ENCODE data around the gene HSBP1. TPM values are rescaled to one million over a fixed set of nuclear protein-coding genes. Genes with fewer than 3 reads are reported as not detected.

The HSBP1 gene
- total RNA-seq, 1 experiment from 2014 or later: 230 TPM

DNA sequence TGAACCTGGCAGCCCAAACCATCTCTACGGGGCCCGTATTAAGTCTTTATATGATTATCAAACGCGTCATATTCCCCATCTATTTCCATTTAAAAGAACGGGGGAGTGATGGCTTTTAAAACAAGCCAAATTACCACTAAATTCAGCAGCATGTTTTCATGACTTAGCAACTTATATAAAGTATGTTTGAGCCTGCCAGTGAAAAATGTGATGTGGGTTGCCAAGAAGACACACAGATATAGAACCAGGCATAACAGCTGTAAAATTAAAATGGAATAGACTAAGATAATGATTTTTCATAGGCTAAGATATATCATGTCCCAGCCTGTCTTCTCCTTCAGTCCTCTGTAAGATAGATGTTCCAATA, 44.8 kb upstream of the HSBP1 start:
- no CpG with 5 or more reads among the region's 5 CpGs for WGBS (ENCODE audit: extremely low coverage, insufficient read length, low lambda C conversion rate)

More for the DNA sequence above, 44.8 kb upstream of the HSBP1 start:
- H3K79me2 ChIP-seq (ENCODE audit: insufficient read depth, low read length): no peaks in the 10 kb centered on the region
- no peak overlapping the region for H3K9ac ChIP-seq (ENCODE audit: extremely low read depth, insufficient read length, low read length)
- no peak overlapping the region for H3K27ac ChIP-seq (ENCODE audit: insufficient read length, low read depth, low read length)
- no peak overlapping the region for H2AK5ac ChIP-seq (ENCODE audit: insufficient read length, low read length)
- H2BK20ac ChIP-seq (ENCODE audit: low read depth, low read length, poor library complexity, severe bottlenecking): no peak overlapping the region
- H2BK12ac ChIP-seq (ENCODE audit: insufficient read length, low read depth, low read length): no peak overlapping the region
- H3K4ac ChIP-seq (ENCODE audit: low read depth, low read length): no peak overlapping the region
- H3K14ac ChIP-seq (ENCODE audit: insufficient read depth, low read length): no peak overlapping the region
- no peak overlapping the region for H3K56ac ChIP-seq (ENCODE audit: insufficient read length, low read depth, low read length)
- no peaks in the 10 kb centered on the region for H4K20me1 ChIP-seq (ENCODE audit: control insufficient read depth, insufficient read depth, insufficient read length)
- H3K27me3 ChIP-seq (ENCODE audit: insufficient read depth, low read length): no peaks in the 10 kb centered on the region
- DNase-seq: no peak
- Mint-ChIP-seq H3K27ac (peak overlapping the region in 1 of 3 experiments; percentile 29; a peak in 1 of 7 replicates), H3K4me3 (no peak overlapping the region), H3K9me3 (peaks cover 11 to 12% of the 10 kb centered on the region in 2 experiments; a peak in 4 of 5 replicates), H3K27me3 (ENCODE audit: low read depth) (no peaks in the 10 kb centered on the region), H3K4me1 (peaks cover 7 to 10% of the 10 kb centered on the region in 2 experiments), H3K36me3 (ENCODE audit: insufficient read depth in 1 of 3, low read depth in 3 of 3) (no peaks in the 10 kb centered on the region; a peak in 3 of 7 replicates)
- H3T11ph ChIP-seq (ENCODE audit: low read length): no peak overlapping the region
- no peaks in the 10 kb centered on the region for H3K4me1 ChIP-seq (ENCODE audit: insufficient read depth, low read length)
- H4K91ac ChIP-seq (ENCODE audit: insufficient read length, low read depth, low read length): no peak overlapping the region
- no peak overlapping the region for H4K8ac ChIP-seq (replicated peaks; ENCODE audit: insufficient read length, low read depth, low read length)
- no peak overlapping the region for H2AFZ ChIP-seq (ENCODE audit: low read length)
- H3K79me1 ChIP-seq (ENCODE audit: insufficient read depth, low read depth, low read length, poor library complexity, severe bottlenecking): no peaks in the 10 kb centered on the region
- H2BK15ac ChIP-seq (ENCODE audit: low read depth, low read length): no peak overlapping the region
- H3K23ac ChIP-seq (ENCODE audit: insufficient read length, low read depth, low read length): no peak overlapping the region
- no peak overlapping the region for H3K18ac ChIP-seq (ENCODE audit: insufficient read length, low read depth, low read length)
- H2BK120ac ChIP-seq (ENCODE audit: low read depth, low read length, poor library complexity, severe bottlenecking): no peak overlapping the region
- H4K5ac ChIP-seq (ENCODE audit: insufficient read length, low read depth, low read length): no peak overlapping the region
- TF ChIP-seq CTCF (conservative IDR thresholded peaks at IDR 0.05): no peak
- no peaks in the 10 kb centered on the region for H3K9me3 ChIP-seq (ENCODE audit: control insufficient read depth, low read depth, low read length)
- no peak overlapping the region for H2BK5ac ChIP-seq (ENCODE audit: insufficient read length, low read length)
- H3K4me2 ChIP-seq (ENCODE audit: insufficient read depth, insufficient read length, low read length): no peak overlapping the region
- H3K23me2 ChIP-seq (ENCODE audit: insufficient read length, low read depth, low read length, poor library complexity, severe bottlenecking): no peaks in the 10 kb centered on the region
